PC-3 (cell line): ENCODE data around the gene REXO2. TPM values are rescaled to one million over a fixed set of nuclear protein-coding genes. Genes with fewer than 3 reads are reported as not detected.

Experiments used
- ATAC-seq: fragments of 200-7000 bp; cut with Tn5 transposase; 2 replicates; pipeline ENCODE4 v1.9.1; 2020; ENCODE audit warnings: mild to moderate bottlenecking, moderate library complexity
- BruUV-seq: library from RNA; stranded (reverse); fragments of 400-500 nt; replicated peaks from 2 replicates; lab custom pipeline; 2021; lab: Mats Ljungman, UMichigan
- CTCF ChIA-PET: fragments of 300-600 bp; sonication (Branson Sonifier 250); formaldehyde crosslinking; loops from one replicate; lab custom pipeline; 2022; ENCODE audit warnings: antibody characterized with exemption; lab: Charles Lee
- POLR2A ChIA-PET: fragments of 300-600 bp; sonication (Branson Sonifier 250); formaldehyde crosslinking; loops from one replicate; lab custom pipeline; 2022; ENCODE audit warnings: antibody characterized with exemption; ENCODE audit not compliant: unreplicated experiment; lab: Charles Lee
- DNase-seq: peaks from one replicate; pipeline ENCODE4 v3.0.0-alpha.2; 2015
- H2AFZ ChIP-seq: fragments of 300-600 bp; sonication (generic); 2 replicates; pipeline ENCODE4 v1.6.0; 2016; ENCODE audit warnings: antibody characterized with exemption, low read length
- H3F3A ChIP-seq: fragments of 300-600 bp; sonication (generic); one replicate; pipeline ENCODE4 v1.6.0; 2017; ENCODE audit warnings: antibody characterized with exemption, low read length, control low read depth, mild to moderate bottlenecking; ENCODE audit not compliant: unreplicated experiment
- H3K27ac ChIP-seq: fragments of 300-600 bp; sonication (generic); 2 replicates; pipeline ENCODE4 v1.5.1; 2016; ENCODE audit warnings: mild to moderate bottlenecking, low read length
- H3K27me3 ChIP-seq: fragments of 300-600 bp; sonication (generic); 2 replicates; pipeline ENCODE4 v1.6.1; 2016; ENCODE audit warnings: low read length, mixed read lengths
- H3K36me3 ChIP-seq: fragments of 300-600 bp; sonication (generic); 2 replicates; pipeline ENCODE4 v1.6.1; 2016; ENCODE audit warnings: low read depth, mixed run types, low read length, mixed read lengths
- H3K4me1 ChIP-seq: fragments of 300-600 bp; sonication (generic); 2 replicates; pipeline ENCODE4 v1.5.1; 2016; ENCODE audit warnings: low read length; ENCODE audit not compliant: insufficient read depth
- H3K4me2 ChIP-seq: fragments of 300-600 bp; sonication (generic); 2 replicates; pipeline ENCODE4 v1.6.0; 2016; ENCODE audit warnings: low read length
- H3K4me3 ChIP-seq: fragments of 300-600 bp; sonication (generic); 2 replicates; pipeline ENCODE4 v1.5.1; 2016; ENCODE audit warnings: mild to moderate bottlenecking, low read length, mixed read lengths
- H3K79me2 ChIP-seq: fragments of 300-600 bp; sonication (generic); 2 replicates; pipeline ENCODE4 v1.6.1; 2017; ENCODE audit warnings: low read length, mixed read lengths
- H3K9ac ChIP-seq: fragments of 300-600 bp; sonication (generic); 2 replicates; pipeline ENCODE4 v1.6.0; 2016; ENCODE audit warnings: mild to moderate bottlenecking, low read length
- H3K9me2 ChIP-seq: fragments of 300-600 bp; sonication (generic); replicated peaks from 2 replicates; pipeline ENCODE4 v1.6.1; 2016; ENCODE audit warnings: mixed run types, low read length, mixed read lengths
- H3K9me3 ChIP-seq: fragments of 300-600 bp; sonication (generic); 2 replicates; pipeline ENCODE4 v1.6.1; 2016; ENCODE audit warnings: low read length, mixed read lengths
- H4K20me1 ChIP-seq: fragments of 300-600 bp; sonication (generic); 2 replicates; pipeline ENCODE4 v1.6.1; 2016; ENCODE audit warnings: low read length, mixed read lengths
- CTCF ChIP-seq: fragments of 300-600 bp; sonication (generic); conservative IDR thresholded peaks from 2 replicates; pipeline ENCODE4 v1.5.1; 2017; ENCODE audit warnings: antibody characterized with exemption, low read depth, mild to moderate bottlenecking, low read length
- EZH2 ChIP-seq: fragments of 300-600 bp; sonication (generic); IDR thresholded peaks from one replicate; pipeline ENCODE4 v1.6.1; 2017; ENCODE audit warnings: antibody characterized with exemption, mild to moderate bottlenecking, low read length; ENCODE audit not compliant: unreplicated experiment
- EZH2phosphoT487 ChIP-seq: fragments of 300-600 bp; sonication (generic); IDR thresholded peaks from 2 replicates; pipeline ENCODE4 v1.6.1; 2018; ENCODE audit warnings: mild to moderate bottlenecking, antibody characterized with exemption, low read length, borderline replicate concordance
- intact Hi-C: fragments of 100-400 bp; cut with micrococcal nuclease; formaldehyde crosslinking; loops from 2 replicates; pipeline ENCODE4 v1.9.0; 2023
- total RNA-seq: library from RNA; depleted of rRNA; stranded (reverse); fragments of >200 nt; gene quantifications from 2 replicates; pipeline ENCODE4 v1.2.3, GENCODE V29; 2014

REXO2 gene
- total RNA-seq, 1 experiment from 2014 or later, result 145 TPM

- POLR2A ChIA-PET, result interaction anchor here (0.6 kb wide), 1 partner anchor 73 kb away, joined by 4 read pairs; no protein-coding TSS in a partner anchor
- no TSS peak for BruUV-seq
Measured at GRCh38 chr11:114483929-114484328, 44.7 kb downstream of the REXO2 start.

GRCh38 chr11:114496915-114497314 is 57.6 kb downstream of the REXO2 start:
- no peak; the same call in 1 of the 2 replicates for ATAC-seq
- BruUV-seq, result no TSS peak
- Histone ChIP-seq H3F3A (no peaks in the 10 kb centered on the region), H3K9me3 (no peaks in the 10 kb centered on the region), H3K36me3 (no peaks in the 10 kb centered on the region), H3K27ac (no peak overlapping the region), H3K27me3 (no peaks in the 10 kb centered on the region), H3K4me3 (no peak overlapping the region), H3K4me2 (no peak overlapping the region), H2AFZ (no peak overlapping the region), H3K9me2 (no peaks in the 10 kb centered on the region), H4K20me1 (no peaks in the 10 kb centered on the region), H3K79me2 (no peaks in the 10 kb centered on the region), H3K9ac (no peak overlapping the region), H3K4me1 (peaks cover 5% of the 10 kb centered on the region)
- DNase-seq, result peak; percentile 21
- POLR2A ChIA-PET, result no interaction called here
- intact Hi-C loops, result no loop called here
- no peak for TF ChIP-seq EZH2
- TF ChIP-seq CTCF, result no peak
- no peak for TF ChIP-seq EZH2phosphoT487
- CTCF ChIA-PET, result no interaction called here

More at GRCh38 chr11:114483929-114484328, 44.7 kb downstream of the REXO2 start:
- no peaks in the 10 kb centered on the region for H4K20me1 ChIP-seq
- H3F3A ChIP-seq, result no peaks in the 10 kb centered on the region
- ATAC-seq, result no peak
- DNase-seq, result no peak
- H3K27ac ChIP-seq, result no peak overlapping the region
- H3K4me3 ChIP-seq, result no peak overlapping the region
- no peaks in the 10 kb centered on the region for H3K9me3 ChIP-seq
- H3K9ac ChIP-seq, result no peak overlapping the region
- H2AFZ ChIP-seq, result no peak overlapping the region
- H3K9me2 ChIP-seq, result no peaks in the 10 kb centered on the region
- no peak overlapping the region for H3K4me2 ChIP-seq
- TF ChIP-seq EZH2phosphoT487 (no peak), CTCF (no peak), EZH2 (no peak)
- intact Hi-C loops, result no loop called here
- no peaks in the 10 kb centered on the region for H3K36me3 ChIP-seq
- CTCF ChIA-PET, result no interaction called here
- no peaks in the 10 kb centered on the region for H3K79me2 ChIP-seq
- H3K27me3 ChIP-seq, result no peaks in the 10 kb centered on the region
- no peaks in the 10 kb centered on the region; the same call in 1 of the 2 replicates for H3K4me1 ChIP-seq

GRCh38 chr11:114499756-114500155 is 60.5 kb downstream of the REXO2 start:
- POLR2A ChIA-PET, result no interaction called here
- H3K9ac ChIP-seq, result no peak overlapping the region
- intact Hi-C loops, result no loop called here

More at GRCh38 chr11:114499756-114500155, 60.5 kb downstream of the REXO2 start:
- TF ChIP-seq EZH2phosphoT487 (no peak), EZH2 (no peak), CTCF (no peak)
- no peaks in the 10 kb centered on the region for H3K36me3 ChIP-seq
- no peaks in the 10 kb centered on the region for H3F3A ChIP-seq
- BruUV-seq, result no TSS peak
- no peaks in the 10 kb centered on the region for H3K27me3 ChIP-seq
- CTCF ChIA-PET, result no interaction called here
- H4K20me1 ChIP-seq, result no peaks in the 10 kb centered on the region
- H3K27ac ChIP-seq, result no peak overlapping the region
- H3K4me2 ChIP-seq, result no peak overlapping the region
- ATAC-seq (no peak), DNase-seq (no peak)
- no peaks in the 10 kb centered on the region for H3K9me2 ChIP-seq
- H2AFZ ChIP-seq, result no peak overlapping the region
- H3K4me1 ChIP-seq, result peaks cover 16% of the 10 kb centered on the region
- no peaks in the 10 kb centered on the region for H3K79me2 ChIP-seq
- no peak overlapping the region for H3K4me3 ChIP-seq
- H3K9me3 ChIP-seq, result no peaks in the 10 kb centered on the region
